Mesenteric fat pad (tissue), 1 donor: Measurements from ENCODE around the gene TACC3. TPM values are rescaled to one million over a fixed set of nuclear protein-coding genes. Genes with fewer than 3 reads are reported as not detected.

Experiments used
- DNase-seq: peaks from one replicate; pipeline ENCODE4 v3.0.0-alpha.2; 2020; ENCODE audit warnings: low spot score
- total RNA-seq: library from RNA; stranded (reverse); fragmentation: NEBNext Ultra II Directional; extraction: Animal tissue kit (Norgen Biotek cat#: 25700); gene quantifications from one replicate; pipeline ENCODE4 v1.2.1, GENCODE V29; 2021
- donor health status: DM: yes; HTN: yes; CAD: no.

The TACC3 gene
- total RNA-seq, 1 donor from 2014 or later = 10.2 TPM

DNA sequence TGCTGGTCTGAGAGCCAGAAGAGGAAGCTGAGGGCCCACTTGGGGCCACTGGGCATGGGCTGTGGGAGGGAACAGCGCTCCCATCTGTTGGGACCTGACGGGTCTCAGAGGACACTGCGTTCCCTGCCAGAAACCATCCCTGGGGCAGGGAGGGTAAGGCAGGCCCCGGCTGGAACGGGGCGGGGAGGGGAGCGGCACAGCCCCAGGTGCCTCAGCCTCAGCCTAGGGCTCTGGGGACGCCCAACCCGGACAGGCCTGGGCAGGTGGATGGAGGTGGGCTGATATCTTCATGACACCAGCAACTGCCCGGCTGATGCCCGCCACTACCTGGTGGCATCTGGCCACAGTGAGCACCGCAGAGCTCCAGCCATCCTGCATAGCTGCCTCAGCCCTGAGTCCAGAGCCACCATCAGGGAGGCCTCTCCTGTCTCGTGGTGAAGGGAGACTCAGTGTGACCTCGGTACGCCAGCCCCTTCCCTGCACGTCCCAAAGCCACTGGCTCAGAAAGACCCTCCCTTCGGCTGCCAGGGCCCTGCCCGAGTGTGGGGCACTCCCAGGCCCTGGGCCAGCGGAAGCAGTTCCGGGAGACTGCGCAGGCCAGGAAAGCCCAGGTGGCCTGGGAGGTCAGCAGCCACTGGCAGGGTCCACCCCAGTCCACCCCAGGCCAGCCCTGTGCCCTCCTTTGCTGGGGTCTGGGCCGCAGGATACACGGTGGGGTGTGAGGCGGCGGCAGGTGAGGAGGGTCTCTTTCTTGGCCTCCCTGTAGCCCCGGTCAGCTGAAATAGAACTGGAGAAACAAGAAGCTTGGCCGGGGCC lies 37.2 kb downstream of the TACC3 start:
- DNase-seq = no peak

DNA sequence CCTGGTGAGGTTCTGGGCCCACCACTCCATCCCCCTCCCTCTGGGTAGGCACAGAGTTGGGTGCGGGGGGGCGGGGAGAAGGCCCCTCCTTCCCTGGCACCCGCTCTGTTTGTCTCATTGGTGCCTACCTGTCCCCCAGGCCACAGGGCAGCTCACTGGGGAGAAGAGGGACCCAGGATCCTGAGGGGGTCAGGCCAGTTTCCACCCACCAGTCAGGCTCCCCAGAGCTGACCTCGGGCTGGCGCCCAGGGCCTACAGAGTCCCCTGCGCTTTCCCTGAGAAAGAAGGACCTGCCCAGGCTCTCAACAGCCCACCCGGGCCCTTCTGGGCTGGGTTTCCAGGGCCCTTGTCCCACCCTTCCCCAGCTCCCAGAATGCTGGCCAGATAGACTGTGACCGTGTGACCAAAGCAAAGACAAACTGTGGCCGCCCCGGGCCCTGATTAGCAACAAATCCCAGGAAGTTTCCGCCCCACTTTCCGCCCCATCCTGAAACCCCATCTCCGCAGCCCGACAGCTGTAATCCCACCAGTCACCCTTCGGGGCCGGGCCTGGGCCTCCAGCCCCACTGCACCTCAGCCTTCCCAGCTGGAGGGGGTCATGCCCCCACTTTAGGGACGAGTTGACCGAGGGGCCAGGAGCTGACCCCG lies 38.0 kb downstream of the TACC3 start:
- no peak for DNase-seq

DNA sequence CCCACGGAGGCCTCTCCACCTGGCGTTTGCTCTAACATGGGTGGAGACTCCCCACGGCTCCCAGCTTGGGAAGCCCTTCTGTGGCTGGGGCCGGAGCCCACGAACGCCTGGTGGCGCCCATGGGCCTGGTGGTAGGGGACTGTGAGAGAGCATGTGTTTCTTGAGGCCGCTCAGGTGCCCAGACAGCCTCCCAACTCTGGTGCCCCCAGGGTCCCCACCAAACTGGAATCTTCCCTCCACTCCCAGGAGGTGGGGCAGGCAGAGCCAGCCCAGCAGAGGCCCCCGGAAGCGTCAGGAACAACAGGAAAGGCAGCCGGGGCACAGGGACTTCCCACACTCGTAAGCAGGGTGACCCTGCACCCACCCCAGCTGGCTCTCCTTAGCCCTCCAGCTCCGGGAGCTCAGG lies 38.5 kb downstream of the TACC3 start:
- DNase-seq = no peak

DNA sequence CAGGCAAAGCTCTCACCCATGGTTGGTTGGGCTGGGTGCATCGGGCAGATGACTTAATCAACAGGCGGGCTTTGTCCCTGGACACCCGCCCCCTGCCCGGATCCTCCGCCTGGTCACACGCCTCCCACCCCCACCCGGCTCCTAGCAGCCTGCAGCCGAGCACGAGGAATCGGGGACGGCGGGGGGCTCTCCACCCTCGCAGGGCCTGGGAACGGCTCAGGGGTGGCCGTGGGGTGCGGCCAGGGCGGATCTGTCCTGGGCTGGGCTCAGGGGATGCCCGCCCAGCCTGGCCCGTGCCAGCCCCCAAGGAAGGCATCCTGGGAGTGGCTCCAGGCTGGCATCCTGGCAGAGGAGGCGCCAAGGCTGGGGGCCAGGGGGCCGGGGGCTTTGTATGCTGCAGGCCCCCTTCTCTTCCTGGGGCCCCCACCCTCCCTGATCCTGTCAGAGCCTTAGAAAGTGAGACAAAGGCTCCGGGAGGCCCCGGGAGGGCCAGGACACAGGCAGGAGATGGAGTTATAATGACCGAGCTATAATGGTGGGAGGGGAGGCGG lies 39.3 kb downstream of the TACC3 start:
- no peak for DNase-seq

DNA sequence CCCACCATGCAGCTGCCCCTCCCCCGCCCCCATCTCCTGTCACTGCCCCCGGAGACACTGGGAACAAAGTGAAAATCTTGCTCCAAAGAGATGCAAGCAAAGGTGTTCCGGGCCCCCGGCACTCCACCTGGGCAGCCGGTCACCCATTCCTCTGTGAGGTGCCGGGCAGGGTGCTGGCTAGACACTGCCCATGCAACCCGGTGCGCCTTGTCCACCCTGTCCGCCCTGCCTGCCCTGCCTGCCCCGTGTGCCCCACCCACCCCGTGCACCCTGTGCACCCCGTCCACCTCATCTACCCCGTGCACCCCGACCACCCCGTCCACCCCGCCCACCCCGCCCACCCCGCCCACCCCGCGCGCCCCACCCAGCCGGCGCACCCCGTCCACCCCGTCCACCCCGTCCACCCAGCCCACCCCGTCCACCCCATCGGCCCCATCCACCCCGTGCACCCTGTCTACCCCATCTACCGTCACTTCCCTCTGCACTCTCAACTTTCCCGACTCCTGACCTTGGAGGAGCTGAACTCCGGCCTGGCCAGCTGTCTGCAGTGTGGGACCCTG lies 39.9 kb downstream of the TACC3 start:
- DNase-seq = no peak

DNA sequence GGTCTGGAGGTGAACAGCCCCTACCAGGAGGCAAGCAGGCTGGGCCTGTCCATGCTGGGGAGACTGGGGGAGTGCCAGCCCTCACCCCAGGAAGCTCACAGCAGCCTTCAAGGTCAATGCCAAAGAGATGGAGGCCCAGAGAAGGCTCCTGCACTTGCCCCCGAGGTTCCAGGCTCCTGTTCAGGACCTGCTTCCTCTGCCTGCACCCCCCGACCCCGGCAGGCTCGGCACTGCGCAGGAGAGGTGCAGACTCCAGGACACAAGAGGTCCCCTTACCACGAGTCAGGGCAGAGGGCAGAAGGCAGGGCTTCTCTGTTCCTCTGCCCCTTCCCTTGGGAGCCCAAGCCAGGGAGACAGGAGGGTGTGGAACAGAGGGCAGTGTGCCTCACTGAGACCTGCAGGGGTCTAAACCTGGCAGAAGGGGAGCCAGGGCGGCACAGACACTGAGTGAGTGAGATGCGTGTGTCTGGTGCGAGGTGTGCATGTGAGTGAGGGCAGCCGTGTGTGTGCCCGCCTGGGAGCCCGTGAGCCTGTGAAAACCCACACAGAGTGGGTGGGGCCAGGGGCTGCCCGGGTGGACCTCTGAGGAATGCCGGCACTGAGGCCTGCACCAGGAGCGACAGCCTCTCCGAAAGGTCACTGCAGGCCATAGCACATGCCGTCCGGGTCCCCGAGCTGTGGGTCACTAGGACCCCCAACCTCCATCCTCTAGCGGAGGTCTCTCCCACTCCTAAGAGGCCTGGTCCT lies 41.1 kb downstream of the TACC3 start:
- no peak for DNase-seq

DNA sequence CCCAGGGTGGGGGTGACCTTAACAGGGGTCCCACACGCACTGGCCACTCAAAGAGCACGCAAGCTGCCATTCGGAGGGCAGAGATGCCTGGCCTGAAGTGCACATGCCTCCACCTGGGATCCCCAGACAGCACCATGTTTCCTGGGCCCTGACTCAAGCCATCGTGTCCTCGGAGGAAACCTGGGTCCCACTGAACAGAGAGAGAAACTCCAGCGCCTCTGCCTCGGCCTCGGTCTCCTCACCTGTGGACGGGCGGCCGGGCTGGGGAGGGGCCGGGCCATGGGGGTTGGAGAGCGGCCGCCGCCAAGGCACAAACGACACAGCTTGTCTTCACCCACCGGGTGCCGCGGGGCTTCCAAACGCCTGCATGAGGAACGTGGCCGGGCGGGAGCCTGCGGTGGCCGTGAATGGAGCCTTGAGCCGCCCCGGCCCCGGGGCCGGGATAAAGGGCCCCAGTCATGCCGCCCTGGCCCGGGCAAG lies 41.8 kb downstream of the TACC3 start:
- no peak for DNase-seq

DNA sequence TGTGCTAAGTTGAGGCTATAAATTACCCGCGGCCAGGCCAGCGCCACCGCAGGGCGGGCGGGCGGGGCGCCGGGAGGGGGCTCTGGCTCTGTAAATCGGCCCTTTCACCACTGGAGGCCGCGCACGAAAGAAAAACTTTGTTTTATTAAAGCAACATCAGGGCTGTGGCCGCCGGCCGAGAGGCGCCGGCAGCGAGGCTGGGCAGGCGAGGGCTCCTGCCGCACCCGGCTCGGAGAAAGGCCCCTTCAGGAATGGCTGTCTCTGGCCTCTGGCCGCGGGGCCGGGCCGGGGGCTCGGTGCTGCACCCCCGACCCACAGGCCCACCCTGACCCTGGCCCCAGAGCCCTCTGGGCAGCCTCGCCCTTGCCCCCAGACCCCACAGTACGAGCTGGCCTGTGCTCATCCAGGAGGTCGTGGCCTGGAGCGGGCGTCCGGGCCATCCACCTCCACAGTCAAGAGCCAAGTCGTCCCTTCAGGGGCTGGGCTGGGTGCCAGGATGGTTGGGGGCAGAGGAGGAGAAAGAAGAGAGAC lies 42.3 kb downstream of the TACC3 start:
- no peak for DNase-seq

DNA sequence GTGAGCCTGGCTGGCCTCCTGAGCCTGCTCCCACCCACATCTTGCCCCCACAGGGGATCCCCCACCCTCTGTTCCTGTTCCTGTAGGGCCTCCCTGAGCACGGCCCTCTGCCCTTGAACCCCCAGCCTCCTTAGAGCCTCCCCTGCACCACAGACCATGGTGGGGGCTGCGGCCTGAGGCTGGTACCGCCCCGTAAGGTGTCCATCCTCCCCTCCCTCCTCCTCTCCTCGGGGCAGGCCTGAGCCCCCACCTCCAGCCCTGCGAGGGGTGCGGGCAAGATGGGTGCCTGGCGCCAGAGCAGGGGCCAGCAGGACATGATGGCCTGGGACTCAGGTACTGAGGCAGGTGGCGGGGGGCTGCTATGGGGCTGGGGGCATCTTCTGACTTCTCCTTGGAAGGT lies 43.3 kb downstream of the TACC3 start:
- no peak for DNase-seq

DNA sequence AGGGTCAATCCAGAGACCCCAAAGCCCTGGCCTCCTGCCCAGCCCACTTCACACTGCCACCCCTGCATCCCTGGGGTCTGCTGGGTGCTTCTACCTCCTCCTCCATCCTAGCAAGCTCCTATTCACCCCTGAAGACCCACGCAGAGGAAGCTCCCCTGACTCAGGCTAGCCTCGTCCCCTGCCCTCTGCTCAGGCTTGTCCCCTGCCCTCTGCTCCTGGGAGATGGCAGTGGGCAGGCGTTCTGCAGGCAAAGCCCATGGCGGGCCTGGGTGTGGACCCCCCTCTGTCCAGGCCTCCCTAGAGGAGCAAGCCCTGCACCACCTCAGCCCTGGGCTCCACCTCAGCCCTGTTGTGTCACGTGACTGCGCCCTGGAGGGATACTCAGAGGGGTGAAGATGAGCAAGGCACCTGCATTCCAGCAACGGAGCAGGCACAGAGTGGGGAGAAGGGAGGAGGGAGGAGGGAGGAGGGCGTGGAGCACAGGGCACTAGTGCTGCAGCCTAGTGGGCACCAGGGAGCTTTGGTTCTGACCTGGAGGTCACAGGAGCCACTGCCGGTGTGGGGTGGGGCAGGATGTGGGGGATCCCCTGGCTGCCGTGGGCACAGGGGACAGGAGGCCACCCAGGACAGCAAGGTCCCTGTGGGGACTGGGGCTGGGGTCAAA lies 44.2 kb downstream of the TACC3 start:
- no peak for DNase-seq

DNA sequence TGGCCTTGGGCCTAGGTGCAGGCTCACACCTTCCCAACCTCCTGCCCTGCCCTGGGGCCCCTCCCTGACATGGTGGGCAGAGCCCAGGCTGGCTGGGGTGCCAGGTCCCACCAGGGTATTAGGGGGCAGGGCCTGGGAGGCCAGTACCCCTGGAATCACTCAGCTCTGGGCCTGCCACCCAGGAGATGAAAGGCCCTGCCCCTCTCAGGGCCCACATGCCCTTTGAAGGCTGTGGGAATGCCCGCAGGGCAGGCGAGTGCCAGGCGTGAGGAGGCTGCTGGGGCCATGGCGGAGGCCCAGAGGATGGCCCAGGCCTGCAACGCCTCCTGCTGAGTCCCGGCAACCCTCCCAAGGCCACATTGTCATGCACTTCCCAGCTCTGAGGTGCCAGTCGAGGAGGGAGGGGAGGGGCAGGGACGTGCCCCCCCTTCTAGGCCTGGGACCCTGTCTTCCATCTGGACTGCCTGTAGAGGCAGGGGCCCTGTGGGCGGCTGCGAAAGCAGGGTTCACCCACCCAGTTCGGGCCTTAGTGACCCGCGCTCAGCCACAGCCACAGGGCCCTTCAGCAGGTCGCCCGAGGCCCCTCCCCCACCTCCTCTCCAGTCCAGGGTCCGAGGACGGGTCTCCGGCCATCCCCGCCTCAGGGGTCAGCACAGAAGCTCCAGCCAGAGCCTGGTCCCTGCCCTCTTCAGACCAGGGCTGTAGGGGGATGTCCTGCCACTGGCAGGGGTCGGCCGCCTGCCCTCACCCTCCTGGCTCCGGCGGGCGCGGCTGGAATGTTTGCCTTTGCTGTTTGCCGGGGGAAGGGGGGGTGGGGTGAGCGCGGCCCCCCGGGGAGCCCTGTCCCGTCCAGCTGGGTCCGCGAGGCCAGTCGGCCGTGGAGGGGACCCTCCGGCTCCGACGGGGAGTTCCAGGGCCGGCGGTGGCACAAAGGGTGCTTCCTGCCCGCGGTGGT lies 45.1 kb downstream of the TACC3 start:
- no peak for DNase-seq

DNA sequence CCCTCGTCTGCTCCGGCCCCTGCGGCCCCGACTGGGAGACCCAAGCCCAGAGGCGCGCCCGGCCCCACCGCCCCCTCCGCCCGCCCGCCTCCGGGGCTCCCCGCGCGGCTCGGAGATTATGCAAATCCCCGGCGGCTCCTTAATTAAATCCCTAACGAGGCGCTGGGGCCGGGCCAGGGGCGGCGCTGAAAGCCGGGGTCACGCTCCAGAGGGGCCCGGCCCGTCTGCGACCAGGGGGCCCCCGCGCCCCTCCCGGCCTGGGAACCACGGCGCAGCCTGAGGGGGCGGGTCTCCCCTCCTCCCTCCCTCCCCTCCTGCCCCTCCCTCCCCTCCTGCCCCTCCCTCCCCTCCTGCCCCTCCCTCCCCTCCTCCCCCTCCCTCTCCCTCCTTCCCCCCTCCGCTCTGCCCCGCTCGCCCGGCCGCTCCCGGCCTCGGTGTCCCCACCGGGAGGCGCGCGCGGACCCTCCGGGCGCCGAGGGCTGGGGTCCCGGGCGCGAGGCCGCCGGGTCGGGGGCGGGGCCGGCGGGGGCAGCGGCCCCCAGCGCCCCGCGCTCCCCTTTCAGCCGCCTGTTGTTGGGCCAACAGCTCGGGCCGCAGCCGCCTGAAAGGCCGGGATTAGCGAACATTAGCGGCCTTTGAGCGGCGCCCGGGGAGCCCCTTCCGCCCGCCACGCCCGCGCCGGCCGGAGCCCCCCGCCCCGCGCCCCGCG lies 45.9 kb downstream of the TACC3 start:
- DNase-seq = no peak

DNA sequence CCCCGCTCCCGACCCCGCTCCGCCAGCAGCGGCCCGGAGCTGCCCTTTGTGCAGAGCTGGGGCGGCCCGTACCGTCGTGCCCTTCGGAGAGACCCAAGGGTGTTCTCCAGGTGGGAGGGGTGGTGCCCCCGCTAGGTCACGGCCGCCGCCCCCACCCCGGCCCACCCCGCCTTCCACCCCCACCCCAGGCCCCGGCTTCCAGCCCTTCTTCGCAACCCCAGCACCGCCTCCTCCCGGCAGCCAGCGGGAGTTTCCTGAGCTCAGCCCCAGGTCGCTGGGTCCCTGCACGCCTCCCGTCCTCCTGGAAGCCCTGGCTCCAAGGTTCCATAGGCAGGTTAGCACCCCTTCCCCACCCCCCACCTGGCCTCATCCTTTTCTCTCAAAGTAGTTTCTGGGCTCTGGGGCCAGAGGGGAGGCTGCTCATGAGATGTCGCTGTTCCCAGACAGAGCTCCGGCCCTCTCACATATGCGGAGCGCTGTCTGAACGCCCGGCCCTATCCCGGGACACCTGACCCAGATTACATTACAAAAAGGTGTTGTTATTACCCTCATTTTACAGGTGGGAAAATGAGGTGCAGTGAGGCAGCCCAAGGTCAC lies 46.5 kb downstream of the TACC3 start:
- no peak for DNase-seq

DNA sequence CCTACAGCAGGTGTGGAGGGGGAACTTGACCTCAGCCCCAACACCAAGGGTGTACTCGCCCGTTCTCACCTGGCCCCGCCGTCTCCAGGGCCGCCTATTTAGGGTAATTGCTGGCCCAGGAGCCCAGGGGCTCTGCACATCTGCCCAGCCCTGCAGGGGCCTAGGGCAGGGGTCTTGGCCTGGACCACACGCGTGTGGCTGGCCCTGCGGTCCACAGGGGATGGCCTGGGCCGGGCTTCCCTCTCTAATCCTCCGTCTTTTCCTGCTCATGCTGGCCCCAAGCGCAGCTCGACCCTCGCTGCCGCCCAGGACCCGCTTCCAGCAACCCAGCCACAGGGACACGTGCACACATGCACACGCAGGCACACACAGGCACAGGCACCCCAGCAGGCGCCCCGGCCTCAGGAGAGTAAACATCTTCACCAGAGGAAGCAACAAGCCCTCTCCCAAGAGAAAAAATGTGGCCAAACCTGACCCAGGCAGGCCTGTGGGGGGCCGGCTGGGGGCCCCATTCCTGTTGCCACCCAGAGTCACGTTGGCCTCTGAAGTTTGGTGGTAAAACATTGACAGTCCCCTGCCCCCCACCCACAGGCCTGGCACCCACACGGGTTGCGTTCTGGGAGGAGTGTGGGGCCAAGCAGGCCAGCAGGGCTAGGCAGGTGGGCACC lies 47.2 kb downstream of the TACC3 start:
- DNase-seq = no peak

DNA sequence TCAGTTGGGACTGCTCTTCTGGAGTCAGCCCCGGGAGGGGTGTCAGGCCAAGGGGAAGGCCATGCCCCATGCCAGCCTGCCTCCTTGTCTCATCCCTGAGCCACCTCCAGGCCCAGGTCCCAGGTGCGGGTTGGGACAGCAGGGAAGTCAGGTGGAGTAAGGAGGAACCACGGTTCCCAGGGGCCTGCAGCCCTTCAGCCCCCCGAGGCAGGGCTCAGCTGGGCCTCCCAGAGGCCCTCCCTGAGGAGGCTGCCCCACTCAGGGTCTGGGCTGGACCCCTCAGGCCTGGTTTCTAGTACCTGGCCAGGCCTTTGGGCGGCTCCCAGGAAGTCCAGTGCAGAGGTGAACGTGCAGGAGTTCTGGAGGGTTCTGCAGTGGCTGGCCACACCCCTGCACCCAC lies 48.4 kb downstream of the TACC3 start:
- no peak for DNase-seq

DNA sequence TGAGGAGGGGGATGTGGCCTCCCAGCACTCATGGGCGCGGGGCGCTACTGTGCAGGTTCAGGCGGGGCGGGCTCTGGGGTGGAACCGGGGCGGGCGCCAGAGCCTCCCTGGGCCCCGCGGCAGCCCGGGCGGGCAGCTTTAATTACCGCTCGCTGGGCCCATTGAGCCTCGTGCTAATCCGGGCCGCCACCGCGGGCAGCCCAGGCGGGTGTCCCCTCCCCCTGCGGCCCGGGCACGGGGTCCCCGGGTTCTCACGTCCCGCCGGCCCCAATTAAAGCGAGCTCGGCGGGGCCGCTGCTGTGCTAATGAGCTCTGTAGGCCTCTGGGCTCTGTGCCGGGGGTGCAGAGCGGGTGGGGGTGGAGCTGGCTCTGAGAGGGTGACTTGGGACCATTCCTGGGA lies 48.9 kb downstream of the TACC3 start:
- no peak for DNase-seq

DNA sequence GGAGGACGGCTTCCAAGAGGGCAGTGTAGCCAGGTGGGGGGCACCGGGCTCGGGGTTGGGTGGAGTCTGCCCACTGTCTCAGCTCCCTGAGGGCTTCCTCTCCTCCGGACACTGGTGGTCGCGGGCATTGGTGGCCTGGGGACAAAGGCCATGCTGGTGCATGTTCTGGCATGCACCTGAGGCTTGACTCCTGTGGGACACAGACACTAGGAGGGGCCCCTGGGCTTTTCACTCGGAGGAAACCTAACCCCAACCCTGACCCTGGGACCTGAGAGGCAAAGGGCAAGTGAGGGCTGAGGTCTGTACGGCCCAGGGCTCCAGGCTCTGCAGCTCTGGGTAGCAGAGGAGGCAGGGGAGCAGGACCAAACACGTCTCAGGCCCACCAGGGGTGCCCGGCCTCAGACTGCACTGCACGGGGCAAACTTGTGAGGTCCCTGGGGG lies 49.5 kb downstream of the TACC3 start:
- DNase-seq = no peak
